ENCODE measurements around the gene PDGFC. TPM values are rescaled to one million over a fixed set of nuclear protein-coding genes. Genes with fewer than 3 reads are reported as not detected.

The PDGFC gene
- total RNA-seq, 1 donor from 2014 or later = 42.5 TPM

- DNase-seq (ENCODE audit: low spot score, unreplicated experiment) = no peak
- H3K36me3 Mint-ChIP-seq (ENCODE audit: insufficient read depth) = no peaks in the 10 kb centered on the region
- H3K4me1 Mint-ChIP-seq (ENCODE audit: low read depth) = no peaks in the 10 kb centered on the region
- TF ChIP-seq CTCF (IDR thresholded peaks at IDR 0.05; ENCODE audit: unreplicated experiment) = peak; percentile 46
- no peak overlapping the region for H3K27ac Mint-ChIP-seq
- peaks cover under 1% of the 10 kb centered on the region for H3K9me3 Mint-ChIP-seq (ENCODE audit: low read depth)
- no peak overlapping the region for H3K4me3 Mint-ChIP-seq (ENCODE audit: low read depth)
- no peaks in the 10 kb centered on the region for H3K27me3 Mint-ChIP-seq
Observed at GRCh38 chr4:156983366-156983765, 11.8 kb upstream of the PDGFC start.

DNA sequence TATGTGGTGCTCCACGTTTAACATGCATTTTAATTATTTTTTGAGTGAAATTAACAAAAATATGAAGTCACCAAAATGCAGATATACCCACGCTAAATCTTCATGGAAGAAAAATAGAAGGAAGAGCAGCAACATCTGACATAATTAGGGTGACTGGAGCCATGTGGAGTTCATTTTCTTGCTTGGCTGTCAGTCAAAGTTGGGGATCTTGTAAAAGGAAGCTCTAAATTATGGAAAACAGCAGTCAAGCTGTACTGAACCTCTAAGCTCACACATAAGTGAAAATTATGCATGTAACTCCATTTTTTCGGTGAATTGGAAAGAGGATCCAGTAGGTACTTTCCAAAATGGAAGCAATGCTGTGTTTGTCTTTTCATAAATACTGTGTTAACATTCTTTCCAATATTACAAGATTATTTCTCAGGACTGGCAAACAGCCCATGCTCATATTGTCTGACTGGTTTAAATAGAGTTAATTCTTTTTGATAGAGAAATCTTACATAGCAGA, 9.7 kb upstream of the PDGFC start:
- Mint-ChIP-seq H3K27me3 (no peaks in the 10 kb centered on the region), H3K4me1 (ENCODE audit: low read depth) (peaks cover 12% of the 10 kb centered on the region), H3K27ac (no peak overlapping the region), H3K4me3 (ENCODE audit: low read depth) (no peak overlapping the region), H3K36me3 (ENCODE audit: insufficient read depth) (no peaks in the 10 kb centered on the region), H3K9me3 (ENCODE audit: low read depth) (no peaks in the 10 kb centered on the region)
- no peak for TF ChIP-seq CTCF (IDR thresholded peaks at IDR 0.05; ENCODE audit: unreplicated experiment)
- DNase-seq (ENCODE audit: low spot score, unreplicated experiment) = no peak

GRCh38 chr4:156977435-156978160, 6.0 kb upstream of the PDGFC start:
- Mint-ChIP-seq H3K36me3 (ENCODE audit: insufficient read depth) (no peaks in the 10 kb centered on the region), H3K27ac (no peak overlapping the region), H3K9me3 (ENCODE audit: low read depth) (no peaks in the 10 kb centered on the region), H3K4me3 (ENCODE audit: low read depth) (no peak overlapping the region), H3K27me3 (no peaks in the 10 kb centered on the region), H3K4me1 (ENCODE audit: low read depth) (peaks cover 32% of the 10 kb centered on the region)
- TF ChIP-seq CTCF (IDR thresholded peaks at IDR 0.05; ENCODE audit: unreplicated experiment) = no peak
- no peak for DNase-seq (ENCODE audit: low spot score, unreplicated experiment)

DNA sequence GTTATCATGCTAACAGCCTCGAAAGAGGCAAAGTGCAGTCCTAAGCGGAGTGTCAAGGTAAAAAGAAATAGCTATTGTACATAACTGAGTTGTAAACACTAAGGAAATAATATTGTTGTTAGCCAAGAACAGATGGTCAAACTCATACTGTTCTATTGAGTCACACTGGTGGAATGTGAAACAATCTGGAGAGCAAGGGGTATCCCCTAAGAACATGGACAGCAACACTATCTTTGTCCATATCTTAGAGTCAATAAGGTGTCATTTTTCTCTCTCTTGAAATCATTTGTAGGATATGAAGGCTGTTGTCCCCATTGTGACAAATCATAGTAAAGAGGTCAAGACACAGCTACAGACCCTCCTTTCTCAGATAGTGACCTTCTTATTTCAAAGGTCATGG, 4.5 kb upstream of the PDGFC start:
- Mint-ChIP-seq H3K9me3 (ENCODE audit: low read depth) (no peaks in the 10 kb centered on the region), H3K4me1 (ENCODE audit: low read depth) (peaks cover 38% of the 10 kb centered on the region), H3K27ac (no peak overlapping the region), H3K27me3 (no peaks in the 10 kb centered on the region), H3K36me3 (ENCODE audit: insufficient read depth) (no peaks in the 10 kb centered on the region), H3K4me3 (ENCODE audit: low read depth) (no peak overlapping the region)
- no peak for DNase-seq (ENCODE audit: low spot score, unreplicated experiment)
- no peak for TF ChIP-seq CTCF (IDR thresholded peaks at IDR 0.05; ENCODE audit: unreplicated experiment)

DNA sequence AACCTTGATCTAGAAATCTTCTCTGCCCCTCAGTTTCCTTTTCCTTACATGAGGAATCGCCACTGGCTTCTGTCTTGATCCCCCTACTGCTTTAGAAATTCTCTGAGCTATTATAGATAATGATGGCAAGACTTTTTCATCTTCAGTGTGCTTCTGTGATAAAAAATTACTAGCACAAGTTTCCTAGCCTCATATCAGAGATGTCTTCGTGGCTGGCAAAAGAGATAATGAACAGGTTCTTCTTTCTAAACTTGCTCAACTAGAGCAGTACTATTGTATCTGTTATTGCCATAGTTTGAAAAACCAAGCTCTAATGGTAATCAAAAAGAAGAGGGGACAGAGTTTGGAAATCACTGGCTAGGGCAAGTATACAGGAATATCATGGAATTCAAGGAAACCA, 4.1 kb upstream of the PDGFC start:
- Mint-ChIP-seq H3K4me3 (ENCODE audit: low read depth) (no peak overlapping the region), H3K27me3 (no peaks in the 10 kb centered on the region), H3K4me1 (ENCODE audit: low read depth) (peaks cover 38% of the 10 kb centered on the region), H3K27ac (no peak overlapping the region), H3K36me3 (ENCODE audit: insufficient read depth) (no peaks in the 10 kb centered on the region), H3K9me3 (ENCODE audit: low read depth) (no peaks in the 10 kb centered on the region)
- TF ChIP-seq CTCF (IDR thresholded peaks at IDR 0.05; ENCODE audit: unreplicated experiment) = no peak
- no peak for DNase-seq (ENCODE audit: low spot score, unreplicated experiment)
